H9 (cell line): Measurements from ENCODE around the gene ARID3A. TPM values are rescaled to one million over a fixed set of nuclear protein-coding genes. Genes with fewer than 3 reads are reported as not detected.

Experiments used
- DNase-seq: peaks from one replicate; pipeline ENCODE4 v3.0.0-alpha.2; 2017
- H2AFZ ChIP-seq: one replicate; pipeline ENCODE4 v1.6.1; 2013; ENCODE audit warnings: mild to moderate bottlenecking, low read length, control low read depth, moderate library complexity
- H2AK5ac ChIP-seq: 2 replicates; pipeline ENCODE4 v1.6.1; 2013; ENCODE audit warnings: low read length, control low read depth, mixed read lengths; ENCODE audit not compliant: insufficient read length
- H2BK120ac ChIP-seq: one replicate; pipeline ENCODE4 v1.6.1; 2013; ENCODE audit warnings: low read depth, mild to moderate bottlenecking, low read length, control low read depth, inconsistent platforms; ENCODE audit not compliant: poor library complexity, severe bottlenecking
- H2BK12ac ChIP-seq: 2 replicates; pipeline ENCODE4 v1.6.1; 2013; ENCODE audit warnings: low read length, control low read depth, mixed read lengths, low read depth; ENCODE audit not compliant: insufficient read length
- H2BK15ac ChIP-seq: 2 replicates; pipeline ENCODE4 v1.6.1; 2013; ENCODE audit warnings: low read depth, low read length, control low read depth
- H2BK20ac ChIP-seq: one replicate; pipeline ENCODE4 v1.6.1; 2013; ENCODE audit warnings: low read depth, mild to moderate bottlenecking, low read length, control low read depth, inconsistent platforms; ENCODE audit not compliant: poor library complexity, severe bottlenecking
- H2BK5ac ChIP-seq: 2 replicates; pipeline ENCODE4 v1.6.1; 2013; ENCODE audit warnings: low read length, control low read depth, mixed read lengths; ENCODE audit not compliant: insufficient read length
- H3K14ac ChIP-seq: 2 replicates; pipeline ENCODE4 v1.6.1; 2013; ENCODE audit warnings: low read length, control low read depth; ENCODE audit not compliant: insufficient read depth
- H3K18ac ChIP-seq: 2 replicates; pipeline ENCODE4 v1.6.1; 2013; ENCODE audit warnings: low read depth, mild to moderate bottlenecking, mixed read lengths, low read length, control low read depth; ENCODE audit not compliant: insufficient read length
- H3K23ac ChIP-seq: 2 replicates; pipeline ENCODE4 v1.6.1; 2013; ENCODE audit warnings: low read length, control low read depth, mixed read lengths, low read depth; ENCODE audit not compliant: insufficient read length
- H3K23me2 ChIP-seq: 2 replicates; pipeline ENCODE4 v1.6.1; 2013; ENCODE audit warnings: low read depth, mild to moderate bottlenecking, mixed read lengths, low read length, control low read depth; ENCODE audit not compliant: insufficient read length, poor library complexity, severe bottlenecking
- H3K27ac ChIP-seq: 2 replicates; pipeline ENCODE4 v1.5.1; 2013; ENCODE audit warnings: low read length, control low read depth, mixed read lengths, low read depth; ENCODE audit not compliant: insufficient read length
- H3K27me3 ChIP-seq: 2 replicates; pipeline ENCODE4 v1.6.1; 2013; ENCODE audit warnings: low read length, control low read depth, inconsistent platforms; ENCODE audit not compliant: insufficient read depth
- H3K4ac ChIP-seq: 2 replicates; pipeline ENCODE4 v1.6.1; 2013; ENCODE audit warnings: low read depth, mild to moderate bottlenecking, control low read depth, inconsistent platforms, low read length, moderate library complexity
- H3K4me1 ChIP-seq: 2 replicates; pipeline ENCODE4 v1.6.1; 2013; ENCODE audit warnings: low read length, control low read depth, inconsistent platforms; ENCODE audit not compliant: insufficient read depth
- H3K4me2 ChIP-seq: 2 replicates; pipeline ENCODE4 v1.6.1; 2013; ENCODE audit warnings: low read length, control low read depth, mixed read lengths; ENCODE audit not compliant: insufficient read length, insufficient read depth
- H3K56ac ChIP-seq: 2 replicates; pipeline ENCODE4 v1.6.1; 2013; ENCODE audit warnings: low read depth, mild to moderate bottlenecking, mixed read lengths, low read length, control low read depth; ENCODE audit not compliant: insufficient read length
- H3K79me1 ChIP-seq: 2 replicates; pipeline ENCODE4 v1.6.1; 2013; ENCODE audit warnings: low read depth, mild to moderate bottlenecking, moderate library complexity, low read length, control low read depth, inconsistent platforms; ENCODE audit not compliant: insufficient read depth, poor library complexity, severe bottlenecking
- H3K79me2 ChIP-seq: 2 replicates; pipeline ENCODE4 v1.6.1; 2013; ENCODE audit warnings: low read length, control low read depth, inconsistent platforms; ENCODE audit not compliant: insufficient read depth
- H3K9ac ChIP-seq: 2 replicates; pipeline ENCODE4 v1.6.1; 2013; ENCODE audit warnings: low read length, control low read depth, mixed read lengths; ENCODE audit not compliant: insufficient read length; ENCODE audit errors: extremely low read depth
- H3K9me3 ChIP-seq: one replicate; pipeline ENCODE4 v1.6.1; 2013; ENCODE audit warnings: low read depth, low read length, inconsistent platforms; ENCODE audit not compliant: control insufficient read depth
- H3T11ph ChIP-seq: one replicate; pipeline ENCODE4 v1.6.1; 2013; ENCODE audit warnings: mild to moderate bottlenecking, low read length, control low read depth, inconsistent platforms
- H4K20me1 ChIP-seq: one replicate; pipeline ENCODE4 v1.6.1; 2013; ENCODE audit not compliant: control insufficient read depth, insufficient read length, insufficient read depth
- H4K5ac ChIP-seq: 2 replicates; pipeline ENCODE4 v1.6.1; 2013; ENCODE audit warnings: low read depth, mild to moderate bottlenecking, mixed read lengths, low read length, control low read depth; ENCODE audit not compliant: insufficient read length
- H4K8ac ChIP-seq: replicated peaks from 2 replicates; pipeline ENCODE4 v1.6.1; 2013; ENCODE audit warnings: low read length, control low read depth, mixed read lengths, low read depth; ENCODE audit not compliant: insufficient read length
- H4K91ac ChIP-seq: 2 replicates; pipeline ENCODE4 v1.6.1; 2013; ENCODE audit warnings: low read depth, mild to moderate bottlenecking, moderate library complexity, mixed read lengths, low read length, control low read depth; ENCODE audit not compliant: insufficient read length
- H3K27ac Mint-ChIP-seq, 3 experiments: 2 replicates in 2 of 3; 3 replicates in 1 of 3; pipeline ENCODE4 v1.8.0; 2020 to 2021; ENCODE audit warnings: mixed read lengths in 3 of 3, mild to moderate bottlenecking in 1 of 3, moderate library complexity in 1 of 3
- H3K27me3 Mint-ChIP-seq: 2 replicates; pipeline ENCODE4 v1.8.0; 2021; ENCODE audit warnings: low read depth, mild to moderate bottlenecking, moderate library complexity, mixed read lengths
- H3K36me3 Mint-ChIP-seq, 3 experiments: 2 replicates in 2 of 3; 3 replicates in 1 of 3; pipeline ENCODE4 v1.8.0; 2020 to 2021; ENCODE audit warnings: low read depth in 3 of 3, mixed read lengths in 3 of 3; ENCODE audit not compliant: insufficient read depth in 1 of 3
- H3K4me1 Mint-ChIP-seq, 2 experiments: 2 replicates each; pipeline ENCODE4 v1.8.0; 2020; ENCODE audit warnings: mixed read lengths in 2 of 2
- H3K4me3 Mint-ChIP-seq, 2 experiments: 2 replicates in 1 of 2; 3 replicates in 1 of 2; pipeline ENCODE4 v1.8.0; 2020 to 2021; ENCODE audit warnings: mild to moderate bottlenecking in 2 of 2, mixed read lengths in 2 of 2, moderate library complexity in 1 of 2
- H3K9me3 Mint-ChIP-seq, 2 experiments: 2 replicates in 1 of 2; 3 replicates in 1 of 2; pipeline ENCODE4 v1.8.0; 2020; ENCODE audit warnings: mild to moderate bottlenecking in 2 of 2, mixed read lengths in 2 of 2, moderate library complexity in 1 of 2
- WGBS: extraction: QIAGEN DNeasy Blood & Tissue Kit; methylation state at CpG from one replicate; pipeline ENCODE4 v1.1.7; 2013; ENCODE audit warnings: missing lambda C conversion rate, low lambda C conversion rate, mixed read lengths; ENCODE audit not compliant: insufficient read length; ENCODE audit errors: extremely low coverage; 5-methylcytosine and 5-hydroxymethylcytosine counted together
- total RNA-seq: library from RNA; stranded (reverse); gene quantifications from 2 replicates; pipeline ENCODE4 v1.2.1, GENCODE V29; 2021
- TF ChIP-seq, protein P1 (sequence below): fragments of 200-600 bp; sonication (generic); conservative IDR thresholded peaks from 3 replicates; pipeline ENCODE4 v1.8.0; 2021; ENCODE audit warnings: antibody characterized with exemption, mild to moderate bottlenecking

Gene ARID3A
- total RNA-seq, 1 experiment from 2014 or later, result 98.3 TPM

- no peak for DNase-seq
- Mint-ChIP-seq H3K27me3 (no peaks in the 10 kb centered on the region; the same call in 1 of the 2 replicates), H3K4me1 (peaks cover 4 to 37% of the 10 kb centered on the region in 2 experiments; a peak in 3 of 4 replicates), H3K9me3 (no peaks in the 10 kb centered on the region), H3K36me3 (peaks cover 0 to 6% (median 4%) of the 10 kb centered on the region in 3 experiments; a peak in 4 of 7 replicates), H3K27ac (peak overlapping the region in 1 of 3 experiments; percentile 40; a peak in 2 of 7 replicates), H3K4me3 (peak overlapping the region in 1 of 2 experiments; percentile 42; a peak in 1 of 5 replicates)
- no CpG with 5 or more reads among the region's 14 CpGs for WGBS
- peaks cover 4% of the 10 kb centered on the region for H4K20me1 ChIP-seq
- H3K27ac ChIP-seq, result no peak overlapping the region
- H3K9ac ChIP-seq, result no peak overlapping the region
- H3K79me2 ChIP-seq, result 0 out of 2 replicates have a peak, but pooled peaks cover 3% of the 10 kb centered on the region
- TF ChIP-seq, protein P1, sequence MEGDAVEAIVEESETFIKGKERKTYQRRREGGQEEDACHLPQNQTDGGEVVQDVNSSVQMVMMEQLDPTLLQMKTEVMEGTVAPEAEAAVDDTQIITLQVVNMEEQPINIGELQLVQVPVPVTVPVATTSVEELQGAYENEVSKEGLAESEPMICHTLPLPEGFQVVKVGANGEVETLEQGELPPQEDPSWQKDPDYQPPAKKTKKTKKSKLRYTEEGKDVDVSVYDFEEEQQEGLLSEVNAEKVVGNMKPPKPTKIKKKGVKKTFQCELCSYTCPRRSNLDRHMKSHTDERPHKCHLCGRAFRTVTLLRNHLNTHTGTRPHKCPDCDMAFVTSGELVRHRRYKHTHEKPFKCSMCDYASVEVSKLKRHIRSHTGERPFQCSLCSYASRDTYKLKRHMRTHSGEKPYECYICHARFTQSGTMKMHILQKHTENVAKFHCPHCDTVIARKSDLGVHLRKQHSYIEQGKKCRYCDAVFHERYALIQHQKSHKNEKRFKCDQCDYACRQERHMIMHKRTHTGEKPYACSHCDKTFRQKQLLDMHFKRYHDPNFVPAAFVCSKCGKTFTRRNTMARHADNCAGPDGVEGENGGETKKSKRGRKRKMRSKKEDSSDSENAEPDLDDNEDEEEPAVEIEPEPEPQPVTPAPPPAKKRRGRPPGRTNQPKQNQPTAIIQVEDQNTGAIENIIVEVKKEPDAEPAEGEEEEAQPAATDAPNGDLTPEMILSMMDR, result no peak
- H3K79me1 ChIP-seq, result peaks cover 3% of the 10 kb centered on the region
- H3K27me3 ChIP-seq, result no peaks in the 10 kb centered on the region
- no peak overlapping the region; the same call in 1 of the 2 replicates for H3K14ac ChIP-seq
- H4K8ac ChIP-seq, result no peak overlapping the region
- H3T11ph ChIP-seq, result no peak overlapping the region
- H3K9me3 ChIP-seq, result no peaks in the 10 kb centered on the region
- H2BK20ac ChIP-seq, result no peak overlapping the region
- H4K91ac ChIP-seq, result no peak overlapping the region
- H3K18ac ChIP-seq, result no peak overlapping the region
- H2BK120ac ChIP-seq, result no peak overlapping the region
- no peak overlapping the region for H3K4me2 ChIP-seq
- no peak overlapping the region for H3K56ac ChIP-seq
- H2AK5ac ChIP-seq, result no peak overlapping the region
- H3K23me2 ChIP-seq, result no peaks in the 10 kb centered on the region
- H3K23ac ChIP-seq, result no peak overlapping the region
- H2AFZ ChIP-seq, result no peak overlapping the region
- no peak overlapping the region for H2BK12ac ChIP-seq
- no peak overlapping the region for H4K5ac ChIP-seq
- H2BK15ac ChIP-seq, result no peak overlapping the region
- H3K4ac ChIP-seq, result no peak overlapping the region
- H2BK5ac ChIP-seq, result no peak overlapping the region
- H3K4me1 ChIP-seq, result peaks cover 3% of the 10 kb centered on the region; the same call in 1 of the 2 replicates
These were observed 26.3 kb downstream of the ARID3A start for GRCh38 chr19:952049-952679.
